ENCODE data around the gene ANXA6.

ANXA6 gene

DNA sequence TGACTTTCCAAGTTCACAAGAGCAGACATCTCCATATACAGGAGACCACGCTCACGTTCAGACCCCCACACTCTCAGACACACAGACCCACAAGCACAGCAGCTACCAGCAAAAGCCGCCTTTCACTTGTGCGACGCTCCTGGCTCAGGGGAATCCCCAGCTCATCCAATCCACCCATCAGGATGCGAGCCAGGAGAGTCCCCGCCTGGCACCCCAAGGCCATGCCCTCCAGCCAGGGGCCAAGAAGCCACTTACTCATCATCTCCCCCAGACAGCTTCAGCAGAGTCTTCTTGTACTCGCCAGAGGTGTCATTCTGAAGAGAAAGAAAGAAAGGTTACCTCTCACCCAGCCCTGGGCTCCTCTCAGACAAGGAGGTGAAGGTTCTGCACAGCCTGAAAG, 29.7 kb downstream of the ANXA6 start:
- no peak for DNase-seq (ENCODE audit: low spot score)

DNA sequence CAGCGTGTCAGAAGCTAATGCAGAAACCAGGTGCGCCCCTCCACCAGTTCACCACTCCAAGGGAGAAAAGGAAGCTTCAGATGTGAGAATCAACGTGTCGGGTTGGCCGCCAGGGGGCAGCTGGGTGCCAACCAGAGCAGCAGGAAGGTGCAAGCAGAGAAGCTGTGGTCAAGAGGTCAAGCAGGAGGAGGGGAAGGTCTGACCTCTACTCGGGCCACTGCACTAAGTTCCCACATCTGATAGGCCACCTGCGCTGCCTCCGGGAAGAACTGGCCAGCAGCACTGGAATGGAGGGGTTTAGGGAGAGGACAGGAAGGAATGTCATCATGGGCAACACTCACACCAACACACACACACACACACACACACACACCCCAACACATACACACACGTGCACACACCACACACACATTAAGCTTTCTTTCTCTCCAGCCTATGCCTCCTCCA, 31.4 kb downstream of the ANXA6 start:
- DNase-seq (ENCODE audit: low spot score) = peak; percentile 91

DNA sequence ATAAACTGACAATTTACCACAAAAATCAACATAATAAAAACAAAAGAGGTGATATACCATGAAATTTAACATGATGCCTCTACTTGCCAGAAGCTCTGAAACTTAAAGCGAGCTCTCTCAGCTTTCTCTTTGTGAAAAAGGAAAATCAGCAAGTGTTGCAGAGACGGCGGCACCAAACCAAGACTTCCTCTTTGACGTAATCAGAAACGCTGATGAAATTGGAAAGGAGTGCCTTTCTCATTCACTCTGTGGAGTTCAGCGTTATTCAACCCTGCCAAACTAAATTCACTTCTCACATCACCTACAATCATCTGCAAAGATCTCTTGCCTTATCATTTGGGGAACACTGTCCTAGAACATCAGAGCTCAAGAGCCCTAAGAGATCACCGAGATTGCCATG, 32.2 kb downstream of the ANXA6 start:
- DNase-seq (ENCODE audit: low spot score) = no peak

GRCh38 chr5:151123897-151124751, 33.5 kb downstream of the ANXA6 start:
- DNase-seq (ENCODE audit: low spot score) = no peak

DNA sequence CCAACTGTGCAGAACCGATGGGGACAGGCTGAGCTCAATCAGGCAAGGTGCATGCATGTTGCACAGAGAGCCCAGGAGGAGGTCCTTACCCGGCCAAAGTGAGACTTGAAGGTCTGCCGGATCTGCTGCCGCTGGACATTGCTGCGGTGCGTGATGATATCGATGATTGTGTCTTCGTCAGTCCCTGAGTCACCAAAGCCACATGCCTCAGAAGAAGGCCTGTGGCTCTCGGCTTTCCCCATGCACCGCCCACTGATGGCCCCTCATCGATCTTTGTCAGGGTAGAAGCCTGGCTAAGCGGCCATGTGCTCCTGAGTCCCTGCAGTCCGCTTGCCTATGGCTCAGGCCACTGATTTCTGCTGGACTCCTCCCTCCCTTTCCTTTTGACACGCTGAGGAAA, 34.8 kb downstream of the ANXA6 start:
- no peak for DNase-seq (ENCODE audit: low spot score)

DNA sequence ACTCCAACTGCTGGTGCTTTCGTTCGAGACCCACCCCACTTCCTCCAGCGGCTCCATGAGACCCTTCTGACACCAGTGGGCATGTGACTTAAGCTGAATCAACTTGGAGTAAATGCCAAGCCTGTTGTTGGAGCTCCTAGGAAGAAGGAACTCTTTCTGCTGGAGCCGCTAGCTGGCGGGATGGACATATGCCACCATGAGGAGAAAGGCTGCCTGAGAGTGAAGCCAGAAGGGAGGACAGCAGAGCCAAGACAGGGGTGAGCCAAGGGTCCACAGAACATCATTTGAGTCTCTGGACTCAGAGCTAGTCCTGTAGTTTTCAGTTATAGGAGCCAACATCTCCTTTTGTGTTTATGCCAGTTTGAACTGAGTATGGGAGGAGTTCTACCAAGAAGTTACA, 35.9 kb downstream of the ANXA6 start:
- DNase-seq (ENCODE audit: low spot score) = no peak

GRCh38 chr5:151121095-151121494, 36.5 kb downstream of the ANXA6 start:
- DNase-seq (ENCODE audit: low spot score) = no peak

DNA sequence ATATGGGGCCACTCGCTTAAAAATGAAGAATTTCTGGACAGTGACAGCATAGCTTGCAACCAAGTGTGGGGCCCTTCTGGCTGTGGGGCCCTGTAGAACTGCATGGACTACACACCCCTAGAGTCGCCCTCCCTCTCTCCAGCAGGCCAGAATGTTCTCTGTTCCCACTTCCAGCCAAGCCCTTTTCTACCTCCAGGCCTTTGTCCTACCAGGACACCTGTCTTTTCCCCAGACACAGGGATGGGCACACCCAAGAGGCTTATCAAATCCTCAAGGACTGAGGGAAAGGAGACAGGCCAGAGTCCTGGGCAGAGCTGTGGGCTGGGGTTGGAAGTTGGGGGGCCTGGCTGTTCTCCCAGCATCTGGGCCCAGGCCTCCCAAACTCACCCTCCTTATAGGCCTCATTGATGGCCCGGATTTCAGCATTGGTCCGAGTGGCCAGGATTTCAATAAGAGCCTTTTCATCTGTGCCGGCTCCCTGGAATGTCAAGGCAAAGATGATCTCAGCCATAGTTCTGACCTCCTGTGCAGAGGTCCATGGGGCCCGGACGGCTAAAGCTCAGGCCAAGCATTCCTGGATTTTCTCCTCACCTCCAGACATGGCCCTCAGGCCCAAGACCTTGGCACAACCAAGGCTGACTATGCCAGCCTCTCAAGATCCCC, 38.5 kb downstream of the ANXA6 start:
- DNase-seq (ENCODE audit: low spot score) = no peak

DNA sequence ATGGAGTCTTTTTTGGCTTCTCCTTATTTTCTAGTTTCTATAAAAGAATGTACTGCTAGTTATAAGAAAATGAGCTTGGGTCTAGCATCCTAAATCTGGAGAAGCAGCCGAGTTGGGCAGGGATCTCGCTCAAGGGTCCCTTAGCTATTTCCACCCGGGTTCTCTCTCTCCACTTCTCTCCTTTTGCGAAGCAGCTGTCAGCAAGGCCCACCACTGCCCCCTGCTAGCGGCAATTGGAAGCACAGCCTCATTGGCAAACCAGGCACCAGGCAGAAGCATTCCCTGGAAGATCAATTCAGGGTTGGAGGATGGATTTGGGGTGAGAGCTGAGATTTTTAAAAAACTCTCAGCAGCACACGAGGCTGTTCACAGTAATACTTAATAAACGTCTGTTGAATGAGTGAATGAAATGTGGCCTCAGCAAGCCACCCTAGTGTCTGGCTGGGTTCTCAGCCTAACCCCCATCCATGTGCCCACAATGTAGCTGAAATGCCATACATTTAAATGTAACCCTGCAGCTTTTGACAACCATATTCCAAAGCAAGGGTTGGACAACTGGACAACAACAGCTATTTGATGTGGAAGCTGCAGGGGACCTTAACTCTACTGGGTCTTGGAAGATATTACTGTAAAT, 42.2 kb downstream of the ANXA6 start:
- DNase-seq (ENCODE audit: low spot score) = peak; percentile 81

DNA sequence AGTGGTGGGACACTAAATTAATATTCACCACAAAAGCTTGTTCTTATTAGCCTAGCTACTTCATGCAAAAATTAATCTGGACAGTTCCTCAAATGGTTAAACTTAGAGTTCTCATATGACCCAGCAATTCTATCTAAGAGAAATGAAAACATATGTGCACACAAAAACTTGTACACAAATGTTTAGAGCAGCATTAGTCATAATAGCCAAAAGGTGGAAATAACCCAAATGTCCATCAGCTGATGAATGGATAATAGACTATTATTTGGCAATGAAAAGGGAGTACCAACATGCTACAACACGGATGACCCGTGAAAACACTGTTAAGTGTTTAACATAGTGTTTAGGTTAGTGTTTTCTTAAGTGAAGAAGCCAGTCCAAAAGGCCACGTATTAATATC, 43.9 kb downstream of the ANXA6 start:
- DNase-seq (ENCODE audit: low spot score) = no peak

- DNase-seq (ENCODE audit: low spot score) = no peak
These were observed 46.6 kb downstream of the ANXA6 start for GRCh38 chr5:151110992-151111391.

GRCh38 chr5:151110122-151110681, 47.4 kb downstream of the ANXA6 start:
- DNase-seq (ENCODE audit: low spot score) = no peak

DNA sequence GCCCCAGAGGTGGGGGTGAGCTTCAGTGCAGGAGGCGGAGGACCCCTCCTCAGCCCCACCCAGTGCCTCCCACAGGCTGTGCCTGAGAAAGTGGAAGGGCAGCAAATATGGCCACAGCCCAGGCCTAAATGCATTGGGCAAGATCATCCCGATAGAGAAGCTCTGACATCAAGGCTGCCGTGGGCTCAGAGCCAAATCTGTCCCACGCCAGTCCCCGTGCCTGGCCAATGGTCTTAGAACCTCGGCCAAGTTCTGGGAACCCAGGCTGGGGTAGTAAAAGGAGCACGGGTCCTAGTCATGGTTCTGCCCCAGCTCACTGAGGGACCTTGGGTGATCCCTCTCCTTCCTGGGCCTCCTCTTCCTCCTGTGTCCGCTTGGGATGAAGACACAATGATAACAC, 49.0 kb downstream of the ANXA6 start:
- DNase-seq (ENCODE audit: low spot score) = no peak

DNA sequence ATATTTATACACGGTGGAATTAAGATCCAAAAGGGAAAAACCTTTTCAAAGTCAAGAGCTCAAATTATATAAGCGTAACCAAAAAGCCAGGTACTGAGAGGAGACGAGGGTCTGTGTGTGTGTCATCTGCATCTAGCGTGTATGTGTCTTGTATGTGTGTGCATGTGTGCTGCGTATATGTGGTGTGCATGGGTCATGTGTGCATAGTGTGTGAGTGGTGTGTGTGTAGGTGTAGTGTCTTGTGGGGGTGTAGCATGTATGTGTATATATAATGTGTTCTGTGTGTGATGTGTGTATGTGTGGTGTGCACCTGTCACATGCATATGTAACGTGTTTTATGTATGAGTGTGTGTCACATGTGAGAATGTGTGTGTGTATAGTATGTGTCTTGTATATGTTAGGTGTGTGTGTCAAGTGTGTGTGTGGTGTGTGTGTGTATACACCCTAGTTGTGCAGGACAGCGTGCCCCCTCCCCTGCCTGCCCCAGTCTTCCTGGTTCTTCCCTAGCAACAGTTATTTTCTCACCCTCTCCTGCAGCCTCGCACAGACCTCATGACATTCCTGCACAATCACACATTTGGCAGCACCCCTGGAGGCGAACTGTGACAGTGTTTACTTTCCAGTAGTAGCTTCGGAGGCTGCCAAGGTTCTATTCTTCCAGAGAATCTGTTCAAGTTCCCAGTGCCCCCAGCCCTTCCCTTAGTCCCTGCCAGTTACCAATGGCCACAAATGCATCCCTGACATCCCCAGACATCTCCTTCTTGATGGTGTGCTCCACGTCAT, 49.6 kb downstream of the ANXA6 start:
- no peak for DNase-seq (ENCODE audit: low spot score)

DNA sequence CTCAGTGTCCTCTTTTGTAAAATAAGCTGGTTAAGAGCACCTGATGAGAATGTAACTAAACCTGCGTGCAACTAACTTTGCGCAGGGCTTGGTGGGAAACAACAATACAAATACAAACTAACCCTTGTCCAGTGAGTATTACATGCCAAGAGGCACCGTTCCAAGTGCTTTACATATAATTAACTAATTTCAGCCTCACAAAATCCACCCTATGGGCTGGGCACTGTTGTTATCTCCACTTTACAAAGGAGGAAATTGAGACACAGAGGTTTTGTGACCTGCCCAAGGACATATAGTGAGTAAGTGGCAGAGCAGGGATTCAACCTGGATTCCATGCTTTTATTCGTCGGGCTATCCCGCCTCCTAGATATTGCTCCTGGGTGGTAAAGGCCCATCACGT, 50.5 kb downstream of the ANXA6 start:
- DNase-seq (ENCODE audit: low spot score) = no peak

DNA sequence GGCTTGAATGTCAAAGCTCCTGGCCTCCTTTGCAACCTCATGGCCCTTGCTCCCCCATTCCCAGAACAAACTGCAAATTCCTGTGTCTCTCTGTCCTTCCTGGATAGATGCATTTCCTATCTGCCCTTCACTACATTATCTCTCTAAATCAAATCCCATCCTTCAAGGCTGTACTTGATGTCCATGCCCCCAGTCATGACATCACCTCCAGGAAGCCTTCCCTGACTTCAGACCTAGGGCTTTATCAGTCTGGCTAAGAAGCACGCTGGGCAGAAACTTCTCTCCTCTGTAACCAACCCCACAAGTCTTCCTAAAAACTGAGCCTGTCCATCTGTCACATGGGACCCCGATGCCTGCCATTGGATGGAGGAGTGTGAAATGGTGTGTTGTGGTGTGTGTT, 51.1 kb downstream of the ANXA6 start:
- DNase-seq (ENCODE audit: low spot score) = no peak

DNA sequence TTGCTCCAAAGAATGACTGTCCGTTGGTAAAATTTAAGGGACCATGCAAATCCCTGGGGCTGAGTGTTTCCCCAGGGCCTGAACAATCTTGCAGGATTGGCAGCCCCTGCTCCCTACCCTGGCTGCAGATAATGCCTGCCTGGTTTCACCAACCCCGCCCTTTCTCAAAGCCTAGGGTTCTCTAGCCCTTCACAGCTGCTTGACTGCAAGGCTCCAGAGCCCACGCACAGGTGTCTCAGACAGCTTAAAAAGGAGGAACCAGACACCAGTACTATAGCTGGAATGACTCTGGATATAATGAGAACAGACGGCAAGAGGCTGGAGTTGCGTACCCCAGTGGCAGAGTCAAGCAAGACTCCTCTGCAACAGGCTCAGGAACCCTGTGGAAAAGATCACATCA, 51.5 kb downstream of the ANXA6 start:
- DNase-seq (ENCODE audit: low spot score) = no peak

GRCh38 chr5:151105561-151105960, 52.0 kb downstream of the ANXA6 start:
- DNase-seq (ENCODE audit: low spot score) = no peak

- DNase-seq (ENCODE audit: low spot score) = no peak
These were observed 52.8 kb downstream of the ANXA6 start for GRCh38 chr5:151104795-151105194.

DNA sequence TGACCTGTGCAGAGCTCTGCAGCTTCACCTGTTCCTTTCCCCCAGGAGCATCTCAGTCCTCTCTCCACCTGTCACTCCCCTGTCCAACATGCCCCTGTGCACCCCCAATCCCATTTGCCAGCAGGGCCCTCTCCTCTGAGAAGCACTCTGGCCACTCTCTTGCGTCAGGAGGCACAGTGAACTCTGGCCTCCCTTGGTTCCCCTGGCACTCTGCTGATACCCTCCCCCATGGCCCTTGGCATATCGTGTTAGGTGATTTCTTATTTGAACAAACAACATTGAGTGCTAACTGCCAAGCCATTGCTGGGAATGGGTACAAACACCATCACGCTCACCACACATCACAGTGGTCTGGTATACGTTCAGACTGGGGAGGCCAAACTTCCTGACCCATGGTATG, 55.8 kb downstream of the ANXA6 start:
- DNase-seq (ENCODE audit: low spot score) = no peak

GRCh38 chr5:151101151-151101550, 56.4 kb downstream of the ANXA6 start:
- no peak for DNase-seq (ENCODE audit: low spot score)

GRCh38 chr5:151100681-151101080, 56.9 kb downstream of the ANXA6 start:
- DNase-seq (ENCODE audit: low spot score) = no peak
